Activated CD4-positive, alpha-beta T cell treated with anti-CD3 and anti-CD28 coated beads, Interleukin-2, amount 10 ng/mL, durations not matched to agents 7 days and 5 days (primary cell): ENCODE data around the gene NTRK2. TPM values are rescaled to one million over a fixed set of nuclear protein-coding genes. Genes with fewer than 3 reads are reported as not detected.

Experiments
- CTCF ChIA-PET: fragments of 350-600 bp; sonication (Branson Sonifier 250); formaldehyde crosslinking; loops from one replicate; lab custom pipeline; 2021; ENCODE audit warnings: antibody characterized with exemption; lab: Charles Lee
- POLR2A ChIA-PET: fragments of 350-600 bp; sonication (Branson Sonifier 250); formaldehyde crosslinking; loops from one replicate; lab custom pipeline; 2021; ENCODE audit warnings: antibody characterized with exemption; lab: Charles Lee
- DNase-seq: peaks from one replicate; pipeline ENCODE4 v3.0.0-alpha.2; 2020
- H3K27ac Mint-ChIP-seq: one replicate; pipeline ENCODE4 v1.8.0; 2021; ENCODE audit warnings: mild to moderate bottlenecking, moderate library complexity, mixed read lengths
- H3K27me3 Mint-ChIP-seq: one replicate; pipeline ENCODE4 v1.8.0; 2021; ENCODE audit warnings: mixed read lengths
- H3K36me3 Mint-ChIP-seq: one replicate; pipeline ENCODE4 v1.8.0; 2021; ENCODE audit warnings: low read depth, mixed read lengths
- H3K4me1 Mint-ChIP-seq: one replicate; pipeline ENCODE4 v1.8.0; 2021; ENCODE audit warnings: mixed read lengths
- H3K4me3 Mint-ChIP-seq: one replicate; pipeline ENCODE4 v1.8.0; 2021; ENCODE audit warnings: mild to moderate bottlenecking, moderate library complexity, mixed read lengths
- H3K9me3 Mint-ChIP-seq: one replicate; pipeline ENCODE4 v1.8.0; 2021; ENCODE audit warnings: mixed read lengths
- total RNA-seq, 2 experiments: library from RNA; stranded (reverse); gene quantifications; one replicate each; pipeline ENCODE4 v1.2.3, GENCODE V29; 2021

The NTRK2 gene
- total RNA-seq, 2 experiments from 2014 or later: 1.8 to 2.3 TPM

- no peak overlapping the region for H3K4me3 Mint-ChIP-seq
- H3K36me3 Mint-ChIP-seq: no peaks in the 10 kb centered on the region
- no peak for DNase-seq
- no peaks in the 10 kb centered on the region for H3K9me3 Mint-ChIP-seq
- H3K4me1 Mint-ChIP-seq: no peaks in the 10 kb centered on the region
- no peaks in the 10 kb centered on the region for H3K27me3 Mint-ChIP-seq
- no peak overlapping the region for H3K27ac Mint-ChIP-seq
- POLR2A ChIA-PET: interaction anchor here (0.6 kb wide), 1 partner anchor 511 kb away, joined by 3 read pairs; no protein-coding TSS in a partner anchor
- CTCF ChIA-PET: no interaction called here
Measured at GRCh38 chr9:85009251-85009650, 339.7 kb downstream of the NTRK2 start.

- CTCF ChIA-PET: no interaction called here
- H3K27ac Mint-ChIP-seq: no peak overlapping the region
- POLR2A ChIA-PET: no interaction called here
- H3K9me3 Mint-ChIP-seq: no peaks in the 10 kb centered on the region
- no peaks in the 10 kb centered on the region for H3K36me3 Mint-ChIP-seq
- no peak for DNase-seq
- no peak overlapping the region for H3K4me3 Mint-ChIP-seq
- H3K4me1 Mint-ChIP-seq: no peaks in the 10 kb centered on the region
- no peaks in the 10 kb centered on the region for H3K27me3 Mint-ChIP-seq
Measured at GRCh38 chr9:85013703-85014102, 344.2 kb downstream of the NTRK2 start.

GRCh38 chr9:85014292-85014691 is 344.8 kb downstream of the NTRK2 start:
- no peaks in the 10 kb centered on the region for H3K4me1 Mint-ChIP-seq
- DNase-seq: no peak
- H3K4me3 Mint-ChIP-seq: no peak overlapping the region
- no peaks in the 10 kb centered on the region for H3K27me3 Mint-ChIP-seq
- H3K36me3 Mint-ChIP-seq: no peaks in the 10 kb centered on the region
- POLR2A ChIA-PET: no interaction called here
- H3K9me3 Mint-ChIP-seq: no peaks in the 10 kb centered on the region
- H3K27ac Mint-ChIP-seq: no peak overlapping the region
- CTCF ChIA-PET: no interaction called here

GRCh38 chr9:85016384-85017006 is 347.0 kb downstream of the NTRK2 start:
- no peak for DNase-seq
- H3K9me3 Mint-ChIP-seq: no peaks in the 10 kb centered on the region
- H3K27ac Mint-ChIP-seq: no peak overlapping the region
- no peak overlapping the region for H3K4me3 Mint-ChIP-seq
- no peaks in the 10 kb centered on the region for H3K4me1 Mint-ChIP-seq
- H3K27me3 Mint-ChIP-seq: no peaks in the 10 kb centered on the region
- H3K36me3 Mint-ChIP-seq: no peaks in the 10 kb centered on the region
- ChIA-PET POLR2A (no interaction called here), CTCF (no interaction called here)

GRCh38 chr9:85020791-85021190 is 351.3 kb downstream of the NTRK2 start:
- Mint-ChIP-seq H3K27me3 (no peaks in the 10 kb centered on the region), H3K4me3 (no peak overlapping the region), H3K36me3 (no peaks in the 10 kb centered on the region), H3K9me3 (no peaks in the 10 kb centered on the region), H3K4me1 (no peaks in the 10 kb centered on the region), H3K27ac (no peak overlapping the region)
- ChIA-PET POLR2A (no interaction called here), CTCF (no interaction called here)
- DNase-seq: no peak

- CTCF ChIA-PET: no interaction called here
- no peak overlapping the region for H3K4me3 Mint-ChIP-seq
- H3K27ac Mint-ChIP-seq: no peak overlapping the region
- no peak for DNase-seq
- H3K9me3 Mint-ChIP-seq: no peaks in the 10 kb centered on the region
- H3K27me3 Mint-ChIP-seq: no peaks in the 10 kb centered on the region
- H3K4me1 Mint-ChIP-seq: no peaks in the 10 kb centered on the region
- no peaks in the 10 kb centered on the region for H3K36me3 Mint-ChIP-seq
- POLR2A ChIA-PET: no interaction called here
Measured at GRCh38 chr9:85021686-85022085, 352.2 kb downstream of the NTRK2 start.

- CTCF ChIA-PET: no interaction called here
- Mint-ChIP-seq H3K27ac (no peak overlapping the region), H3K4me3 (no peak overlapping the region), H3K36me3 (no peaks in the 10 kb centered on the region), H3K27me3 (no peaks in the 10 kb centered on the region), H3K4me1 (no peaks in the 10 kb centered on the region), H3K9me3 (no peaks in the 10 kb centered on the region)
- no peak for DNase-seq
- POLR2A ChIA-PET: no interaction called here
Measured at GRCh38 chr9:85024374-85024773, 354.8 kb downstream of the NTRK2 start.

- DNase-seq: no peak
- CTCF ChIA-PET: no interaction called here
- POLR2A ChIA-PET: no interaction called here
- Mint-ChIP-seq H3K36me3 (no peaks in the 10 kb centered on the region), H3K27ac (no peak overlapping the region), H3K9me3 (no peaks in the 10 kb centered on the region), H3K4me1 (no peaks in the 10 kb centered on the region), H3K4me3 (no peak overlapping the region), H3K27me3 (no peaks in the 10 kb centered on the region)
Measured at GRCh38 chr9:85025638-85026037, 356.1 kb downstream of the NTRK2 start.

GRCh38 chr9:85027870-85028269 is 358.3 kb downstream of the NTRK2 start:
- no peaks in the 10 kb centered on the region for H3K9me3 Mint-ChIP-seq

GRCh38 chr9:85030316-85030715 is 360.8 kb downstream of the NTRK2 start:
- no peak overlapping the region for H3K4me3 Mint-ChIP-seq
- ChIA-PET CTCF (interaction anchor here (1.4 kb wide), 2 partner anchors 26 to 93 kb away, joined by 3 read pairs; no protein-coding TSS in a partner anchor), POLR2A (no interaction called here)
- no peaks in the 10 kb centered on the region for H3K9me3 Mint-ChIP-seq
- H3K4me1 Mint-ChIP-seq: no peaks in the 10 kb centered on the region
- H3K27me3 Mint-ChIP-seq: peaks cover 2% of the 10 kb centered on the region
- H3K27ac Mint-ChIP-seq: no peak overlapping the region
- no peaks in the 10 kb centered on the region for H3K36me3 Mint-ChIP-seq
- no peak for DNase-seq

More at GRCh38 chr9:85027870-85028269, 358.3 kb downstream of the NTRK2 start:
- Mint-ChIP-seq H3K27me3 (no peaks in the 10 kb centered on the region), H3K4me3 (no peak overlapping the region), H3K27ac (no peak overlapping the region), H3K4me1 (no peaks in the 10 kb centered on the region), H3K36me3 (no peaks in the 10 kb centered on the region)
- ChIA-PET CTCF (no interaction called here), POLR2A (no interaction called here)
- DNase-seq: no peak

GRCh38 chr9:85036496-85036895 is 367.0 kb downstream of the NTRK2 start:
- no peak for DNase-seq
- Mint-ChIP-seq H3K9me3 (no peaks in the 10 kb centered on the region), H3K36me3 (no peaks in the 10 kb centered on the region), H3K27me3 (peaks cover 2% of the 10 kb centered on the region), H3K4me1 (no peaks in the 10 kb centered on the region), H3K4me3 (no peak overlapping the region), H3K27ac (no peak overlapping the region)
- ChIA-PET POLR2A (no interaction called here), CTCF (no interaction called here)

GRCh38 chr9:85038061-85038460 is 368.5 kb downstream of the NTRK2 start:
- no peak overlapping the region for H3K27ac Mint-ChIP-seq
- ChIA-PET POLR2A (no interaction called here), CTCF (no interaction called here)
- peaks cover 2% of the 10 kb centered on the region for H3K27me3 Mint-ChIP-seq
- H3K4me1 Mint-ChIP-seq: no peaks in the 10 kb centered on the region
- no peak overlapping the region for H3K4me3 Mint-ChIP-seq
- H3K36me3 Mint-ChIP-seq: no peaks in the 10 kb centered on the region
- DNase-seq: no peak
- H3K9me3 Mint-ChIP-seq: no peaks in the 10 kb centered on the region

- POLR2A ChIA-PET: no interaction called here
- DNase-seq: no peak
- Mint-ChIP-seq H3K27me3 (peaks cover 4% of the 10 kb centered on the region), H3K4me1 (no peaks in the 10 kb centered on the region), H3K9me3 (no peaks in the 10 kb centered on the region), H3K36me3 (no peaks in the 10 kb centered on the region), H3K4me3 (no peak overlapping the region), H3K27ac (no peak overlapping the region)
- CTCF ChIA-PET: no interaction called here
Measured at GRCh38 chr9:85038824-85039608, 369.5 kb downstream of the NTRK2 start.
